Ovary (tissue), 9 donors: Measurements from ENCODE around the gene MZT2B. TPM values are rescaled to one million over a fixed set of nuclear protein-coding genes. Genes with fewer than 3 reads are reported as not detected.
"Not testable (repeated sequence)": the region's sequence is repeated elsewhere in the genome, so short reads cannot be mapped to it uniquely, and the experiment has no call there.

Experiments
- DNase-seq, 5 donors: peaks; one replicate each; pipeline ENCODE4 v3.0.0-alpha.2; 2019 to 2020
- H3K27ac ChIP-seq, 2 donors: fragments of 200-600 bp; one replicate each; pipeline versions ENCODE4 v1.5.1 to v1.8.0; 2019 to 2022
- H3K27me3 ChIP-seq: fragments of 200-600 bp; one replicate; pipeline ENCODE4 v1.8.0; 2022
- H3K36me3 ChIP-seq: fragments of 200-600 bp; sonication (generic); one replicate; pipeline ENCODE4 v1.5.1; 2019
- H3K4me1 ChIP-seq: one replicate; pipeline ENCODE4 v1.8.1; 2013; ENCODE audit warnings: mild to moderate bottlenecking, moderate library complexity; ENCODE audit not compliant: insufficient read depth
- H3K4me3 ChIP-seq: fragments of 200-600 bp; sonication (generic); one replicate; pipeline ENCODE4 v1.5.1; 2017
- H3K9me3 ChIP-seq, 2 donors: fragments of 200-600 bp in 1 of 2; sonication (generic) in 1 of 2; one replicate each; pipeline versions ENCODE4 v1.5.1 to v1.8.1; 2013 to 2019; ENCODE audit warnings: mild to moderate bottlenecking in 1 of 2, moderate library complexity in 1 of 2
- CTCF ChIP-seq, 3 donors: fragments of 450-650 bp in 2 of 3; fragments of 200-600 bp in 1 of 3; IDR thresholded peaks; one replicate each; pipeline versions ENCODE4 v1.5.1 to v1.8.0; 2016 to 2022; ENCODE audit warnings: antibody characterized with exemption in 3 of 3, mild to moderate bottlenecking in 1 of 3
- EP300 ChIP-seq: sonication (generic); formaldehyde crosslinking; IDR thresholded peaks from one replicate; pipeline ENCODE4 v1.6.1; 2017; ENCODE audit warnings: antibody characterized with exemption
- POLR2A ChIP-seq: fragments of 450-650 bp; IDR thresholded peaks from one replicate; pipeline ENCODE4 v1.6.1; 2017; ENCODE audit warnings: antibody characterized with exemption, mild to moderate bottlenecking, moderate library complexity
- WGBS, 3 donors: extraction: QIAGEN DNeasy Blood & Tissue Kit in 1 of 3; methylation state at CpG; one replicate each; pipeline versions ENCODE4 v1.1.5 to v1.1.7; 2013 to 2017; 5-methylcytosine and 5-hydroxymethylcytosine counted together
- intact Hi-C, 4 donors: fragments of 100-400 bp; cut with DNase I; formaldehyde crosslinking; loops; one replicate each; pipeline versions ENCODE4 v1.11.0 to v1.15.1; 2022 to 2023
- polyA plus RNA-seq, 2 donors: library from polyadenylated mRNA; stranded (reverse); fragments of 200-250 nt in 1 of 2; fragments of 350-450 nt in 1 of 2; fragmentation: Illumina TruSeq in 1 of 2; extraction: RNeasy Lipid Tissue Mini Kit (QIAGEN cat#74804) in 1 of 2; gene quantifications; one replicate each; pipeline ENCODE4 v1.2.3, GENCODE V29; 2013 to 2014
- total RNA-seq, 7 donors: library from RNA; depleted of rRNA in 2 of 7; stranded (reverse); fragments of >200 nt in 2 of 7; fragmentation: NEBNext Ultra II Directional in 3 of 7; extraction: Animal tissue kit (Norgen Biotek cat#: 25700) in 3 of 7; gene quantifications; one replicate each; pipeline versions ENCODE4 v1.1.0 to v1.2.4, GENCODE V29; 2016 to 2023
- donor health status: DM: no; HTN: no; CAD: no; lungs with moderate emphysema.
- donor health status: DM: no; HTN: no; CAD: no.
- donor health status: Bipolar disorder and iron deficiency.
- donor health status: DM: yes; HTN: yes; CAD: no.
- donor health status: DM: no; HTN: no; CAD: no.
- donor health status: DM: yes; HTN: yes; CAD: no.

MZT2B gene
- total and polyA plus RNA-seq, 9 donors, result 5.4 to 365 (median 242) TPM

GRCh38 chr2:130219147-130219546 is 37.1 kb downstream of the MZT2B start:
- WGBS, 3 donors, result 62 to 83% (median 77%) methylated on average over 2 of the region's 2 CpGs
- H3K27me3 ChIP-seq, H3K4me3 ChIP-seq, DNase-seq, H3K27ac ChIP-seq, H3K9me3 ChIP-seq, H3K36me3 ChIP-seq, H3K4me1 ChIP-seq, intact Hi-C loops: not testable (repeated sequence)

- 46 to 50% (median 50%) methylated on average over 1 of the region's 1 CpG for WGBS, 3 donors
- H3K4me1 ChIP-seq, H3K4me3 ChIP-seq, H3K27ac ChIP-seq, DNase-seq, H3K27me3 ChIP-seq, intact Hi-C loops, H3K36me3 ChIP-seq, H3K9me3 ChIP-seq: not testable (repeated sequence)
These were observed 38.4 kb downstream of the MZT2B start for GRCh38 chr2:130220505-130220904.

DNA sequence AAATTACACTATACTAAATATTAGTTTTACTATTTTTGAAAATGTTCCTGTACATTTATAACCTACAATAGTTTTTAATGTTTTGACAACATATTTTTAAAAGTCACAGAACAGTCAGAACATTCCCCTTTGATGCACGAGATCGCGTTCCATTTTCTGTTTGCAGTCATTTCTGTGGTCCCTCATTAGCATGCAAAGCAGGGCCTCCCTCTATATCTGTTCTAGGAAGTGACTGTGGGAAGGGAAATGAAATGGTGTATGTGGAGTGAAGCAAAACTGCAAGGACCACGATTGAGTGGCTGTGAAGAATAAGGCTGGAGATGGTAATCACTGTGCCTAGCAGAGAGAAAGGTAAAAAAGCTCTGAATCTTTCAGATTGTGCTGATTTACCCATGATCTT is 40.5 kb downstream of the MZT2B start:
- not testable (repeated sequence) for H3K36me3 ChIP-seq

GRCh38 chr2:130228005-130228404 is 45.9 kb downstream of the MZT2B start:
- H3K27ac ChIP-seq, H3K4me1 ChIP-seq, H3K36me3 ChIP-seq, H3K9me3 ChIP-seq, H3K27me3 ChIP-seq, intact Hi-C loops, DNase-seq, H3K4me3 ChIP-seq: not testable (repeated sequence)
- WGBS, 3 donors, result 91 to 95% (median 94%) methylated on average over 20 to 21 of the region's 21 CpGs

More for the DNA sequence above, 40.5 kb downstream of the MZT2B start:
- H3K27me3 ChIP-seq, intact Hi-C loops, H3K27ac ChIP-seq, DNase-seq, H3K9me3 ChIP-seq, H3K4me1 ChIP-seq, H3K4me3 ChIP-seq: not testable (repeated sequence)
- 48 to 68% (median 58%) methylated on average over 4 of the region's 4 CpGs for WGBS, 3 donors

- H3K4me1 ChIP-seq, H3K4me3 ChIP-seq, DNase-seq, intact Hi-C loops, H3K27ac ChIP-seq, H3K36me3 ChIP-seq, H3K27me3 ChIP-seq, H3K9me3 ChIP-seq: not testable (repeated sequence)
- 78 to 89% (median 82%) methylated on average over 47 to 69 of the region's 69 CpGs for WGBS, 3 donors
These were observed 46.6 kb downstream of the MZT2B start for GRCh38 chr2:130228467-130229160.

DNA sequence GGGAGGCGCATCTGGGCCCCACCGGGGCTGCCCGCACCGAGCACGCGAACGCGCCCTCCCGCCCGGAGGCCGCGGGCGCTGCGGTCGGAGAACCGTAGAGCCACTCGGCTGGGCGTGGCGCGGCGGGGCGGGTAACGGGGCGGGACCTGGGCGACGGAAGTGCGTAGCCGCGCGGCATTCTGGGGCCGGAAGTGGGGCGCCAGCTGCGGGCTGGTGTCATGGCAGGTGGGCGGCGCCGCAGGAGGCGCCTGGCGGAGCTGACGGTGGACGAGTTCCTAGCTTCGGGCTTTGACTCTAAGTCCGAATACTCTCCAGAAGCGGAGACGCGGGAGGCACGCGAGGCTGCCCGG is 47.1 kb downstream of the MZT2B start:
- DNase-seq, result peak in 4 of 5 donors; percentile 50 to 77 (median 64)
- WGBS, 3 donors, result 39 to 64% (median 41%) methylated on average over 44 to 48 of the region's 48 CpGs
- H3K27ac ChIP-seq, H3K9me3 ChIP-seq, H3K36me3 ChIP-seq, H3K4me1 ChIP-seq, H3K27me3 ChIP-seq, H3K4me3 ChIP-seq, intact Hi-C loops: not testable (repeated sequence)

- H3K27me3 ChIP-seq, H3K9me3 ChIP-seq, intact Hi-C loops, H3K36me3 ChIP-seq, H3K4me3 ChIP-seq, H3K27ac ChIP-seq, H3K4me1 ChIP-seq, DNase-seq: not testable (repeated sequence)
- 95 to 96% (median 96%) methylated on average over 14 to 18 of the region's 18 CpGs for WGBS, 3 donors
These were observed 48.3 kb downstream of the MZT2B start for GRCh38 chr2:130230376-130230775.

DNA sequence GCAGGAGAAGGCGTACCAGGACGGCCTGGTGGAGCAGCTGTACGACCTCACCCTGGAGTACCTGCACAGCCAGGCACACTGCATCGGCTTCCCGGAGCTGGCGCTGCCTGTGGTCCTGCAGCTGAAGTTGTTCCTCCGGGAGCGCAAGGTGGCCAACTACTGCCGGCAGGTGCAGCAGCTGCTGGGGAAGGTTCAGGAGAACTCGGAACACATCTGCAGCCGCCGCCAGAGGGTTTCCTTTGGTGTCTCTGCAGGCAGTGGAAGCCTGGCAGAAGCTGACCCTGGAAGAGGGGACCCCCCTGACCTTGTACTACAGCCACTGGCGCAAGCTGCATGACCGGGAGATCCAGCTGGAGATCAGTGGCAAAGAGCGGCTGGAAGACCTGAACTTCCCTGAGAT is 48.8 kb downstream of the MZT2B start:
- H3K27me3 ChIP-seq, DNase-seq, H3K4me1 ChIP-seq, H3K36me3 ChIP-seq, H3K4me3 ChIP-seq, H3K27ac ChIP-seq, intact Hi-C loops, H3K9me3 ChIP-seq: not testable (repeated sequence)
- WGBS, 3 donors, result 89 to 95% (median 93%) methylated on average over 15 of the region's 15 CpGs

- 24 to 54% (median 50%) methylated on average over 12 of the region's 12 CpGs for WGBS, 3 donors
These were observed 49.6 kb downstream of the MZT2B start for GRCh38 chr2:130231656-130232055.

DNA sequence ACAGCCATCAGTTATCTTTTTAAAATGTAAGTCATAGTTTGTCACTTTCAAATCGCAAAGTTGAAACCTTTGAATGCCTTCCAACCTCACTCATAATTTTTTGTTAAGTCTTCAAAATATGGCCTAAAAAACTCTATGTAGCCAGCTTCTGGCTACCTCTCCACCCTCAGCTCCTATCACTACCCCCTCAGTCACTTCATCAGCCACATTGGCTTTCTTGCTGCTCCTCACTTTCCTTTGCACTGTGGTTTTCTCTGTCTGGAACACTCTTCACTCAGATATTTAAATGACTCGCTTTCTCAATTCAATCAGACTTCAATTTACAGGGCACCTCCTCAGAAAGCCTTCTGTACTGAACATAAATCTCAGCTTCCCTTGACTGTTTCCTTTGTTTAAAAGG is 51.0 kb downstream of the MZT2B start:
- H3K9me3 ChIP-seq, H3K4me1 ChIP-seq, H3K27ac ChIP-seq, intact Hi-C loops, H3K27me3 ChIP-seq, DNase-seq, H3K4me3 ChIP-seq, H3K36me3 ChIP-seq: not testable (repeated sequence)
- WGBS, 3 donors, result 87 to 90% (median 88%) methylated on average over 2 of the region's 2 CpGs

More at GRCh38 chr2:130231656-130232055, 49.6 kb downstream of the MZT2B start:
- intact Hi-C loops, result no loop called here
- TF ChIP-seq EP300 (no peak), CTCF (IDR thresholded peaks at IDR 0.05) (no peak), POLR2A (no peak)
- no peak overlapping the region for H3K27ac ChIP-seq
- peaks cover 0 to 3% of the 10 kb centered on the region in 2 donors for H3K9me3 ChIP-seq
- no peaks in the 10 kb centered on the region for H3K27me3 ChIP-seq
- peak in 4 of 5 donors; percentile 39 to 70 (median 59) for DNase-seq
- peaks cover 1% of the 10 kb centered on the region for H3K4me1 ChIP-seq
- no peak overlapping the region for H3K4me3 ChIP-seq
- H3K36me3 ChIP-seq, result no peaks in the 10 kb centered on the region

DNA sequence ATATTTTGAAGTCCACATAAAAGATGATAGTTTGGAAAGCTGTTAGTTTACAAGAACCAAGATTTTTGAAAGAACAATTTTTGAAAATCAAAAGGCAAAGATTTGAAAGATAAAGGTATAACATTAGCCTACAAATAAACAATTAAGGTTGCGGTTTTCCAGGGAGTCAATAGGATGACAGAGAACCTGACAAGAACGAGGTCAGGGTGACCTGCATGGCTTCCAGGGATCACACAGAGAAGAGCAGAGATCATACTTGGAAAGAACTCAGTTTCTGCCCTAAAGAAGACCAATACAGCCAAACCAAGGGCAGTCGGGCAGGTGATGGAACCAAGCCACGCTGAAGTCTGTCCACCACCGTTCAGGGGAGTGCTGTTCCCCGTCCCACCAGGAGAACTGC is 57.5 kb downstream of the MZT2B start:
- H3K4me1 ChIP-seq, H3K36me3 ChIP-seq, H3K27me3 ChIP-seq: not testable (repeated sequence)

More for the DNA sequence above, 57.5 kb downstream of the MZT2B start:
- H3K9me3 ChIP-seq, intact Hi-C loops, H3K4me3 ChIP-seq, H3K27ac ChIP-seq: not testable (repeated sequence)
- 10 to 18% (median 13%) methylated on average over 6 of the region's 6 CpGs for WGBS, 3 donors
- DNase-seq, result peak in 1 of 5 donors; percentile 44
